COLO668 (cell line): ENCODE data around the gene ANLN.

Experiments
- DNase-seq: peaks from one replicate; lab custom pipeline; 2025; ENCODE audit not compliant: unreplicated experiment; lab: John Stamatoyannopoulos, UW

Gene ANLN

GRCh38 chr7:36408589-36408988 is 18.9 kb downstream of the ANLN start:
- no peak for DNase-seq

- no peak for DNase-seq
Observed at GRCh38 chr7:36409180-36409579, 19.5 kb downstream of the ANLN start.

- DNase-seq = no peak
Observed at GRCh38 chr7:36415144-36415543, 25.5 kb downstream of the ANLN start.

- DNase-seq = no peak
Observed at GRCh38 chr7:36416251-36416650, 26.6 kb downstream of the ANLN start.

- no peak for DNase-seq
Observed at GRCh38 chr7:36420307-36420706, 30.6 kb downstream of the ANLN start.

GRCh38 chr7:36422072-36422471 is 32.4 kb downstream of the ANLN start:
- no peak for DNase-seq

GRCh38 chr7:36423633-36424032 is 34.0 kb downstream of the ANLN start:
- no peak for DNase-seq

- DNase-seq = no peak
Observed at GRCh38 chr7:36430186-36430585, 40.5 kb downstream of the ANLN start.

- DNase-seq = no peak
Observed at GRCh38 chr7:36430881-36431280, 41.2 kb downstream of the ANLN start.

- no peak for DNase-seq
Observed at GRCh38 chr7:36438211-36438610, 48.5 kb downstream of the ANLN start.

- DNase-seq = no peak
Observed at GRCh38 chr7:36439624-36440023, 50.0 kb downstream of the ANLN start.

- no peak for DNase-seq
Observed at GRCh38 chr7:36440880-36441279, 51.2 kb downstream of the ANLN start.

GRCh38 chr7:36441344-36442022 is 51.8 kb downstream of the ANLN start:
- DNase-seq = no peak

- DNase-seq = no peak
Observed at GRCh38 chr7:36448781-36449379, 59.2 kb downstream of the ANLN start.

GRCh38 chr7:36449685-36450084 is 60.0 kb downstream of the ANLN start:
- no peak for DNase-seq

- DNase-seq = no peak
Observed at GRCh38 chr7:36453769-36454168, 64.1 kb downstream of the ANLN start.

GRCh38 chr7:36455646-36456045 is 66.0 kb downstream of the ANLN start:
- no peak for DNase-seq

- DNase-seq = no peak
Observed at GRCh38 chr7:36456138-36456537, 66.5 kb downstream of the ANLN start.

GRCh38 chr7:36456548-36456947 is 66.9 kb downstream of the ANLN start:
- no peak for DNase-seq

- no peak for DNase-seq
Observed at GRCh38 chr7:36459236-36459960, 69.7 kb downstream of the ANLN start.

GRCh38 chr7:36460811-36461429 is 71.3 kb downstream of the ANLN start:
- no peak for DNase-seq
